ENCODE data around the gene FAM131B.
A peak's percentile ranks its signal among the peaks of the same experiment; 100 is the strongest.

Gene FAM131B

GRCh38 chr7:143327903-143328302 lies 34.6 kb downstream of the FAM131B start:
- peaks cover 13 to 19% of the 10 kb centered on the region in 2 donors for H3K4me1 Mint-ChIP-seq (ENCODE audit: low read depth in 2 of 2)
- ATAC-seq (replicated peaks) (no peak), DNase-seq (no peak)
- no peaks in the 10 kb centered on the region for H3K9me3 Mint-ChIP-seq
- H3K27ac Mint-ChIP-seq: no peak overlapping the region
- H3K27me3 Mint-ChIP-seq: peaks cover 0 to 15% of the 10 kb centered on the region in 2 donors
- no peaks in the 10 kb centered on the region for H3K36me3 Mint-ChIP-seq (ENCODE audit: insufficient read depth)
- no peak overlapping the region for H3K4me3 Mint-ChIP-seq

- H3K36me3 Mint-ChIP-seq (ENCODE audit: insufficient read depth): no peaks in the 10 kb centered on the region
- H3K4me1 Mint-ChIP-seq (ENCODE audit: low read depth in 2 of 2): peaks cover 13 to 24% of the 10 kb centered on the region in 2 donors
- peak overlapping the region in 1 of 2 donors; percentile 71 for H3K27ac Mint-ChIP-seq
- no peaks in the 10 kb centered on the region for H3K27me3 Mint-ChIP-seq
- peak overlapping the region; percentile 24 to 25 for H3K4me3 Mint-ChIP-seq
- DNase-seq (no peak), ATAC-seq (replicated peaks) (no peak)
- H3K9me3 Mint-ChIP-seq: no peaks in the 10 kb centered on the region
These were observed 37.3 kb downstream of the FAM131B start for GRCh38 chr7:143325240-143325639.

GRCh38 chr7:143323653-143324052 lies 38.9 kb downstream of the FAM131B start:
- Mint-ChIP-seq H3K27me3 (no peaks in the 10 kb centered on the region), H3K4me1 (ENCODE audit: low read depth in 2 of 2) (peaks cover 15 to 24% of the 10 kb centered on the region in 2 donors), H3K36me3 (ENCODE audit: insufficient read depth) (no peaks in the 10 kb centered on the region), H3K27ac (no peak overlapping the region), H3K9me3 (no peaks in the 10 kb centered on the region), H3K4me3 (no peak overlapping the region)
- no peak for ATAC-seq (replicated peaks)
- DNase-seq: no peak

- peaks cover 15 to 24% of the 10 kb centered on the region in 2 donors for H3K4me1 Mint-ChIP-seq (ENCODE audit: low read depth in 2 of 2)
- DNase-seq: no peak
These were observed 39.5 kb downstream of the FAM131B start for GRCh38 chr7:143322760-143323633.

GRCh38 chr7:143321734-143322133 lies 40.8 kb downstream of the FAM131B start:
- no peak for ATAC-seq (replicated peaks)
- peak overlapping the region in 1 of 2 donors; percentile 32 for H3K27ac Mint-ChIP-seq
- H3K4me3 Mint-ChIP-seq: no peak overlapping the region
- H3K4me1 Mint-ChIP-seq (ENCODE audit: low read depth in 2 of 2): peaks cover 15 to 24% of the 10 kb centered on the region in 2 donors
- DNase-seq: no peak
- H3K9me3 Mint-ChIP-seq: no peaks in the 10 kb centered on the region
- H3K36me3 Mint-ChIP-seq (ENCODE audit: insufficient read depth): no peaks in the 10 kb centered on the region
- no peaks in the 10 kb centered on the region for H3K27me3 Mint-ChIP-seq

More at GRCh38 chr7:143322760-143323633, 39.5 kb downstream of the FAM131B start:
- no peaks in the 10 kb centered on the region for H3K9me3 Mint-ChIP-seq
- no peaks in the 10 kb centered on the region for H3K36me3 Mint-ChIP-seq (ENCODE audit: insufficient read depth)
- H3K4me3 Mint-ChIP-seq: no peak overlapping the region
- H3K27ac Mint-ChIP-seq: no peak overlapping the region
- ATAC-seq (replicated peaks): no peak
- no peaks in the 10 kb centered on the region for H3K27me3 Mint-ChIP-seq

GRCh38 chr7:143321242-143321641 lies 41.3 kb downstream of the FAM131B start:
- no peak for ATAC-seq (replicated peaks)

GRCh38 chr7:143320620-143321019 lies 41.9 kb downstream of the FAM131B start:
- H3K36me3 Mint-ChIP-seq (ENCODE audit: insufficient read depth): no peaks in the 10 kb centered on the region
- H3K27me3 Mint-ChIP-seq: no peaks in the 10 kb centered on the region
- H3K27ac Mint-ChIP-seq: no peak overlapping the region
- peaks cover 13 to 18% of the 10 kb centered on the region in 2 donors for H3K4me1 Mint-ChIP-seq (ENCODE audit: low read depth in 2 of 2)
- no peak for ATAC-seq (replicated peaks)
- no peak overlapping the region for H3K4me3 Mint-ChIP-seq
- H3K9me3 Mint-ChIP-seq: no peaks in the 10 kb centered on the region
- DNase-seq: no peak

More at GRCh38 chr7:143321242-143321641, 41.3 kb downstream of the FAM131B start:
- no peaks in the 10 kb centered on the region for H3K27me3 Mint-ChIP-seq
- no peak overlapping the region for H3K4me3 Mint-ChIP-seq
- peak overlapping the region in 1 of 2 donors; percentile 32 for H3K27ac Mint-ChIP-seq
- H3K9me3 Mint-ChIP-seq: no peaks in the 10 kb centered on the region
- peaks cover 14 to 20% of the 10 kb centered on the region in 2 donors for H3K4me1 Mint-ChIP-seq (ENCODE audit: low read depth in 2 of 2)
- no peak for DNase-seq
- no peaks in the 10 kb centered on the region for H3K36me3 Mint-ChIP-seq (ENCODE audit: insufficient read depth)

GRCh38 chr7:143318661-143319060 lies 43.9 kb downstream of the FAM131B start:
- Mint-ChIP-seq H3K36me3 (ENCODE audit: insufficient read depth) (no peaks in the 10 kb centered on the region), H3K4me3 (no peak overlapping the region), H3K9me3 (no peaks in the 10 kb centered on the region), H3K4me1 (ENCODE audit: low read depth in 2 of 2) (peaks cover 2 to 5% of the 10 kb centered on the region in 2 donors), H3K27ac (no peak overlapping the region), H3K27me3 (no peaks in the 10 kb centered on the region)
- no peak for DNase-seq
- ATAC-seq (replicated peaks): no peak

GRCh38 chr7:143316492-143316891 lies 46.0 kb downstream of the FAM131B start:
- no peak for ATAC-seq (replicated peaks)
- no peaks in the 10 kb centered on the region for H3K36me3 Mint-ChIP-seq (ENCODE audit: insufficient read depth)
- H3K4me1 Mint-ChIP-seq (ENCODE audit: low read depth in 2 of 2): peaks cover 4% of the 10 kb centered on the region in 2 donors
- no peaks in the 10 kb centered on the region for H3K9me3 Mint-ChIP-seq
- H3K27me3 Mint-ChIP-seq: no peaks in the 10 kb centered on the region
- no peak overlapping the region for H3K4me3 Mint-ChIP-seq
- no peak for DNase-seq
- no peak overlapping the region for H3K27ac Mint-ChIP-seq

GRCh38 chr7:143315776-143316175 lies 46.7 kb downstream of the FAM131B start, which contains the start of gene CLCN1:
TSS of gene CLCN1 (plus strand) at chr7:143316111. CDS start at chr7:143316213, 102 bp downstream.
- no peak for ATAC-seq (replicated peaks)
- H3K27ac Mint-ChIP-seq: no peak within 1 kb of the TSS

GRCh38 chr7:143314127-143314526 lies 48.4 kb downstream of the FAM131B start:
- Mint-ChIP-seq H3K9me3 (no peaks in the 10 kb centered on the region), H3K4me3 (no peak overlapping the region), H3K27ac (no peak overlapping the region), H3K36me3 (ENCODE audit: insufficient read depth) (no peaks in the 10 kb centered on the region), H3K27me3 (no peaks in the 10 kb centered on the region), H3K4me1 (ENCODE audit: low read depth in 2 of 2) (peaks cover 20% of the 10 kb centered on the region in 2 donors)
- ATAC-seq (replicated peaks) (no peak), DNase-seq (no peak)

More at GRCh38 chr7:143315776-143316175, 46.7 kb downstream of the FAM131B start, which contains the start of gene CLCN1:
- Mint-ChIP-seq H3K27me3 (no peaks in the 10 kb centered on the region), H3K9me3 (no peaks in the 10 kb centered on the region), H3K4me1 (ENCODE audit: low read depth in 2 of 2) (peaks cover 8 to 11% of the 10 kb centered on the region in 2 donors), H3K36me3 (ENCODE audit: insufficient read depth) (no peaks in the 10 kb centered on the region), H3K4me3 (no peak within 1 kb of the TSS)
- no peak for DNase-seq

GRCh38 chr7:143308632-143309031 lies 53.9 kb downstream of the FAM131B start:
- Mint-ChIP-seq H3K36me3 (ENCODE audit: insufficient read depth) (peaks cover 36% of the 10 kb centered on the region), H3K4me1 (ENCODE audit: low read depth in 2 of 2) (peaks cover 31% of the 10 kb centered on the region in 2 donors), H3K27me3 (no peaks in the 10 kb centered on the region), H3K9me3 (no peaks in the 10 kb centered on the region), H3K27ac (peak overlapping the region; percentile 73 to 97), H3K4me3 (no peak overlapping the region)
- ATAC-seq (replicated peaks): no peak
- DNase-seq: no peak

- no peaks in the 10 kb centered on the region for H3K9me3 Mint-ChIP-seq
- no peaks in the 10 kb centered on the region for H3K27me3 Mint-ChIP-seq
- no peak overlapping the region for H3K4me3 Mint-ChIP-seq
- peak; percentile 60 to 65 (median 63) for DNase-seq
- peaks cover 62% of the 10 kb centered on the region for H3K36me3 Mint-ChIP-seq (ENCODE audit: insufficient read depth)
- peak overlapping the region in 1 of 2 donors; percentile 52 for H3K27ac Mint-ChIP-seq
- peaks cover 22 to 26% of the 10 kb centered on the region in 2 donors for H3K4me1 Mint-ChIP-seq (ENCODE audit: low read depth in 2 of 2)
- peak; percentile 69 for ATAC-seq (replicated peaks)
These were observed 57.0 kb downstream of the FAM131B start for GRCh38 chr7:143305423-143306070.

All from effector memory CD8-positive, alpha-beta T cell (primary cell).